Measurements from ENCODE around the gene SLC25A45. TPM values are rescaled to one million over a fixed set of nuclear protein-coding genes. Genes with fewer than 3 reads are reported as not detected.
"Not testable (repeated sequence)": the region's sequence is repeated elsewhere in the genome, so short reads cannot be mapped to it uniquely, and the experiment has no call there.

Gene SLC25A45
- total RNA-seq, 1 experiment from 2014 or later: 1.1 TPM

- H2BK120ac ChIP-seq (ENCODE audit: low read depth, low read length, poor library complexity, severe bottlenecking): no peak overlapping the region
- H4K91ac ChIP-seq (ENCODE audit: insufficient read length, low read depth, low read length): no peak overlapping the region
- H3K14ac ChIP-seq (ENCODE audit: insufficient read depth, low read length): no peak overlapping the region
- H2BK15ac ChIP-seq (ENCODE audit: low read depth, low read length): no peak overlapping the region
- H3K4me2 ChIP-seq (ENCODE audit: insufficient read depth, insufficient read length, low read length): peak overlapping the region; percentile 79
- no peak overlapping the region for H3K56ac ChIP-seq (ENCODE audit: insufficient read length, low read depth, low read length)
- H3K23ac ChIP-seq (ENCODE audit: insufficient read length, low read depth, low read length): no peak overlapping the region
- WGBS (ENCODE audit: extremely low coverage, insufficient read length, low lambda C conversion rate): no CpG with 5 or more reads among the region's 5 CpGs
- H2BK20ac ChIP-seq (ENCODE audit: low read depth, low read length, poor library complexity, severe bottlenecking): no peak overlapping the region
- H3T11ph ChIP-seq (ENCODE audit: low read length): no peak overlapping the region
- Mint-ChIP-seq H3K27me3 (ENCODE audit: low read depth) (peaks cover 1% of the 10 kb centered on the region), H3K4me3 (peak overlapping the region; percentile 90 to 95), H3K36me3 (ENCODE audit: insufficient read depth in 1 of 3, low read depth in 3 of 3) (peaks cover 4 to 17% (median 14%) of the 10 kb centered on the region in 3 experiments; a peak in 6 of 7 replicates), H3K9me3 (no peaks in the 10 kb centered on the region; a peak in 1 of 5 replicates), H3K27ac (peak overlapping the region in 2 of 3 experiments; percentile 15 to 65; a peak in 3 of 7 replicates), H3K4me1 (peaks cover 16% of the 10 kb centered on the region in 2 experiments)
- H4K20me1 ChIP-seq (ENCODE audit: control insufficient read depth, insufficient read depth, insufficient read length): no peaks in the 10 kb centered on the region
- TF ChIP-seq CTCF (conservative IDR thresholded peaks at IDR 0.05): no peak
- peaks cover 4% of the 10 kb centered on the region for H3K23me2 ChIP-seq (ENCODE audit: insufficient read length, low read depth, low read length, poor library complexity, severe bottlenecking)
- 0 out of 2 replicates have a peak, but pooled peaks cover 2% of the 10 kb centered on the region for H3K4me1 ChIP-seq (ENCODE audit: insufficient read depth, low read length)
- no peak overlapping the region for H3K4ac ChIP-seq (ENCODE audit: low read depth, low read length)
- no peak overlapping the region for H3K18ac ChIP-seq (ENCODE audit: insufficient read length, low read depth, low read length)
- no peak overlapping the region for H4K5ac ChIP-seq (ENCODE audit: insufficient read length, low read depth, low read length)
- no peaks in the 10 kb centered on the region for H3K27me3 ChIP-seq (ENCODE audit: insufficient read depth, low read length)
- H2BK12ac ChIP-seq (ENCODE audit: insufficient read length, low read depth, low read length): no peak overlapping the region
- H2AFZ ChIP-seq (ENCODE audit: low read length): no peak overlapping the region
- no peak overlapping the region for H2BK5ac ChIP-seq (ENCODE audit: insufficient read length, low read length)
- H2AK5ac ChIP-seq (ENCODE audit: insufficient read length, low read length): no peak overlapping the region
- H3K79me2 ChIP-seq (ENCODE audit: insufficient read depth, low read length): peaks cover 19% of the 10 kb centered on the region; the same call in 1 of the 2 replicates
- peak overlapping the region; percentile 61 for H3K9ac ChIP-seq (ENCODE audit: extremely low read depth, insufficient read length, low read length)
- no peak for DNase-seq
- no peaks in the 10 kb centered on the region for H3K9me3 ChIP-seq (ENCODE audit: control insufficient read depth, low read depth, low read length)
- H3K79me1 ChIP-seq (ENCODE audit: insufficient read depth, low read depth, low read length, poor library complexity, severe bottlenecking): peaks cover 2% of the 10 kb centered on the region
- H4K8ac ChIP-seq (replicated peaks; ENCODE audit: insufficient read length, low read depth, low read length): no peak overlapping the region
- no peak overlapping the region for H3K27ac ChIP-seq (ENCODE audit: insufficient read length, low read depth, low read length)
These were observed 47.6 kb downstream of the SLC25A45 start for GRCh38 chr11:65334696-65335295.

- H2BK120ac ChIP-seq (ENCODE audit: low read depth, low read length, poor library complexity, severe bottlenecking); H3K27me3 Mint-ChIP-seq (ENCODE audit: low read depth); H3K14ac ChIP-seq (ENCODE audit: insufficient read depth, low read length); H3K23ac ChIP-seq (ENCODE audit: insufficient read length, low read depth, low read length); H3K79me1 ChIP-seq (ENCODE audit: insufficient read depth, low read depth, low read length, poor library complexity, severe bottlenecking); H3K9me3 Mint-ChIP-seq; H2AFZ ChIP-seq (ENCODE audit: low read length); H4K20me1 ChIP-seq (ENCODE audit: control insufficient read depth, insufficient read depth, insufficient read length); H3K4me1 ChIP-seq (ENCODE audit: insufficient read depth, low read length); H3K27ac Mint-ChIP-seq; H2BK20ac ChIP-seq (ENCODE audit: low read depth, low read length, poor library complexity, severe bottlenecking); H3T11ph ChIP-seq (ENCODE audit: low read length); H3K4me3 Mint-ChIP-seq; H4K91ac ChIP-seq (ENCODE audit: insufficient read length, low read depth, low read length); H3K27ac ChIP-seq (ENCODE audit: insufficient read length, low read depth, low read length); H2BK15ac ChIP-seq (ENCODE audit: low read depth, low read length); H2BK5ac ChIP-seq (ENCODE audit: insufficient read length, low read length); H3K36me3 Mint-ChIP-seq (ENCODE audit: insufficient read depth in 1 of 3, low read depth in 3 of 3); H3K18ac ChIP-seq (ENCODE audit: insufficient read length, low read depth, low read length); DNase-seq; H2BK12ac ChIP-seq (ENCODE audit: insufficient read length, low read depth, low read length); H3K4me2 ChIP-seq (ENCODE audit: insufficient read depth, insufficient read length, low read length); H3K56ac ChIP-seq (ENCODE audit: insufficient read length, low read depth, low read length); H3K27me3 ChIP-seq (ENCODE audit: insufficient read depth, low read length); H4K8ac ChIP-seq (replicated peaks; ENCODE audit: insufficient read length, low read depth, low read length); H3K9me3 ChIP-seq (ENCODE audit: control insufficient read depth, low read depth, low read length); H4K5ac ChIP-seq (ENCODE audit: insufficient read length, low read depth, low read length); H3K4ac ChIP-seq (ENCODE audit: low read depth, low read length); H3K9ac ChIP-seq (ENCODE audit: extremely low read depth, insufficient read length, low read length); H2AK5ac ChIP-seq (ENCODE audit: insufficient read length, low read length); H3K23me2 ChIP-seq (ENCODE audit: insufficient read length, low read depth, low read length, poor library complexity, severe bottlenecking): not testable (repeated sequence)
- peaks cover 16% of the 10 kb centered on the region; the same call in 1 of the 2 replicates for H3K79me2 ChIP-seq (ENCODE audit: insufficient read depth, low read length)
- H3K4me1 Mint-ChIP-seq: peaks cover 19 to 21% of the 10 kb centered on the region in 2 experiments
- no CpG with 5 or more reads among the region's 9 CpGs for WGBS (ENCODE audit: extremely low coverage, insufficient read length, low lambda C conversion rate)
These were observed 49.9 kb downstream of the SLC25A45 start for GRCh38 chr11:65332591-65332990.

Measured in H9 (cell line).